Adrenal gland (tissue), 5 donors: ENCODE measurements around the gene WHRN.

Source experiments
- POLR2A ChIP-seq, 2 donors: fragments of 450-650 bp; IDR thresholded peaks; one replicate each; pipeline ENCODE4 v1.6.1; 2017; ENCODE audit warnings: antibody characterized with exemption in 2 of 2, mild to moderate bottlenecking in 2 of 2, moderate library complexity in 1 of 2
- TF ChIP-seq, protein P1 (sequence below), 6 experiments: fragments of 450-650 bp in 4 of 6; fragments of 200-600 bp in 2 of 6; sonication (generic) in 1 of 6; IDR thresholded peaks; 1 replicate in 5 of 6; 2 replicates in 1 of 6; pipeline versions ENCODE4 v1.5.1 to v1.8.0; 2016 to 2021; ENCODE audit warnings: antibody characterized with exemption in 6 of 6, mild to moderate bottlenecking in 2 of 6, moderate library complexity in 1 of 6
- donor health status: DM: no; HTN: no; CAD: no.

DNA sequence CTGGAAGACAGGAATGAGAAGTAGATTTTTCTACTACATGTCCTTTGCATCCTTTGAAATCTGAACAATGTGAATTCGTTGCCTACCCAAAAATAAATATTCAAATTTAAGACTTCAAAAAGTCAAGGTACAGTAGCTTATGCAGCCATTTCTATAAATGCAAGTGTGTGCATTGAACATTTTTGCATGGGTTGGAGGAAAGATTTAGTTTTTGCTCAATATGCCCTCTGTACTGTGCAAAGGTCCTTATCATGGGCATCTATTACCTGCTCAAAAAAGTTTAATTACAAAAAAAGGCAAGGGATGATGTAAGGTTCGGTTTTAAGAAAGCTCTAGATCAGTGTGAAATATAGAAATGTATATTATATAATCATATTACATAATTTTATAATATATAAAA, 140.1 kb downstream of the WHRN start:
- TF ChIP-seq, protein P1, sequence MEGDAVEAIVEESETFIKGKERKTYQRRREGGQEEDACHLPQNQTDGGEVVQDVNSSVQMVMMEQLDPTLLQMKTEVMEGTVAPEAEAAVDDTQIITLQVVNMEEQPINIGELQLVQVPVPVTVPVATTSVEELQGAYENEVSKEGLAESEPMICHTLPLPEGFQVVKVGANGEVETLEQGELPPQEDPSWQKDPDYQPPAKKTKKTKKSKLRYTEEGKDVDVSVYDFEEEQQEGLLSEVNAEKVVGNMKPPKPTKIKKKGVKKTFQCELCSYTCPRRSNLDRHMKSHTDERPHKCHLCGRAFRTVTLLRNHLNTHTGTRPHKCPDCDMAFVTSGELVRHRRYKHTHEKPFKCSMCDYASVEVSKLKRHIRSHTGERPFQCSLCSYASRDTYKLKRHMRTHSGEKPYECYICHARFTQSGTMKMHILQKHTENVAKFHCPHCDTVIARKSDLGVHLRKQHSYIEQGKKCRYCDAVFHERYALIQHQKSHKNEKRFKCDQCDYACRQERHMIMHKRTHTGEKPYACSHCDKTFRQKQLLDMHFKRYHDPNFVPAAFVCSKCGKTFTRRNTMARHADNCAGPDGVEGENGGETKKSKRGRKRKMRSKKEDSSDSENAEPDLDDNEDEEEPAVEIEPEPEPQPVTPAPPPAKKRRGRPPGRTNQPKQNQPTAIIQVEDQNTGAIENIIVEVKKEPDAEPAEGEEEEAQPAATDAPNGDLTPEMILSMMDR (IDR thresholded peaks at IDR 0.05), result no peak
- no peak for TF ChIP-seq POLR2A (IDR thresholded peaks at IDR 0.05)
